SW480 (cell line): ENCODE measurements around the gene SPOCK3.
"Not testable (repeated sequence)": the region's sequence is repeated elsewhere in the genome, so short reads cannot be mapped to it uniquely, and the experiment has no call there.

Experiments used
- DNase-seq: peaks from one replicate; pipeline ENCODE4 v3.0.0-alpha.2; 2016; ENCODE audit warnings: low spot score

Gene SPOCK3

GRCh38 chr4:167034983-167035382 lies 199.3 kb downstream of the SPOCK3 start:
- DNase-seq: no peak

GRCh38 chr4:167032871-167033270 lies 201.4 kb downstream of the SPOCK3 start:
- no peak for DNase-seq

- DNase-seq: no peak
Observed at GRCh38 chr4:167031534-167032156, 202.6 kb downstream of the SPOCK3 start.

- DNase-seq: no peak
Observed at GRCh38 chr4:167028976-167029375, 205.3 kb downstream of the SPOCK3 start.

GRCh38 chr4:167025670-167026069 lies 208.6 kb downstream of the SPOCK3 start:
- DNase-seq: no peak

GRCh38 chr4:167023364-167023925 lies 210.8 kb downstream of the SPOCK3 start:
- DNase-seq: no peak

GRCh38 chr4:167021545-167022155 lies 212.6 kb downstream of the SPOCK3 start:
- DNase-seq: peak; percentile 20

GRCh38 chr4:167020410-167020809 lies 213.9 kb downstream of the SPOCK3 start:
- DNase-seq: no peak

GRCh38 chr4:167014944-167015343 lies 219.3 kb downstream of the SPOCK3 start:
- DNase-seq: no peak

- DNase-seq: no peak
Observed at GRCh38 chr4:167003326-167003725, 231.0 kb downstream of the SPOCK3 start.

- DNase-seq: no peak
Observed at GRCh38 chr4:167000141-167000852, 234.0 kb downstream of the SPOCK3 start.

- no peak for DNase-seq
Observed at GRCh38 chr4:166996216-166996615, 238.1 kb downstream of the SPOCK3 start.

GRCh38 chr4:166994686-166995085 lies 239.6 kb downstream of the SPOCK3 start:
- DNase-seq: no peak

- DNase-seq: no peak
Observed at GRCh38 chr4:166991006-166991561, 243.2 kb downstream of the SPOCK3 start.

- DNase-seq: no peak
Observed at GRCh38 chr4:166989886-166990285, 244.4 kb downstream of the SPOCK3 start.

- DNase-seq: no peak
Observed at GRCh38 chr4:166987026-166987425, 247.3 kb downstream of the SPOCK3 start.

GRCh38 chr4:166981847-166982246 lies 252.4 kb downstream of the SPOCK3 start:
- no peak for DNase-seq

- DNase-seq: no peak
Observed at GRCh38 chr4:166980419-166980818, 253.9 kb downstream of the SPOCK3 start.

- no peak for DNase-seq
Observed at GRCh38 chr4:166977596-166977995, 256.7 kb downstream of the SPOCK3 start.

- DNase-seq: no peak
Observed at GRCh38 chr4:166972071-166972470, 262.2 kb downstream of the SPOCK3 start.

- DNase-seq: not testable (repeated sequence)
Observed at GRCh38 chr4:166968219-166968618, 266.1 kb downstream of the SPOCK3 start.

GRCh38 chr4:166965562-166965961 lies 268.7 kb downstream of the SPOCK3 start:
- no peak for DNase-seq

- DNase-seq: no peak
Observed at GRCh38 chr4:166957451-166957850, 276.8 kb downstream of the SPOCK3 start.
